Stromal cell of bone marrow (primary cell): ENCODE measurements around the gene GAPDH.
"Not testable (repeated sequence)": the region's sequence is repeated elsewhere in the genome, so short reads cannot be mapped to it uniquely, and the experiment has no call there.

Source experiments
- DNase-seq: peaks from one replicate; pipeline ENCODE4 v3.0.0-alpha.2; 2012; ENCODE audit warnings: low read depth

GAPDH gene

GRCh38 chr12:6533923-6534694 lies at the start of gene GAPDH:
Gene GAPDH (plus strand): TSS chr12:6534517. CDS start chr12:6534833, 316 bp downstream.
- peak; percentile 96 for DNase-seq

- no peak for DNase-seq
Observed at GRCh38 chr12:6488240-6488639, 46.1 kb upstream of the GAPDH start.

GRCh38 chr12:6489449-6489848 lies 44.9 kb upstream of the GAPDH start:
- DNase-seq: no peak

- not testable (repeated sequence) for DNase-seq
Observed at GRCh38 chr12:6490673-6491072, 43.6 kb upstream of the GAPDH start.

- DNase-seq: peak; percentile 92
Observed at GRCh38 chr12:6492838-6493496, 41.4 kb upstream of the GAPDH start, which contains the start of gene MRPL51. Gene MRPL51 (minus strand): TSS chr12:6493262. CDS start chr12:6493136, 126 bp downstream.

GRCh38 chr12:6493497-6494257 lies 40.6 kb upstream of the GAPDH start, which contains the start of gene NCAPD2:
Gene NCAPD2 (plus strand): TSS chr12:6494102. CDS start chr12:6495099, 997 bp downstream.
- peak; percentile 95 for DNase-seq

- DNase-seq: no peak
Observed at GRCh38 chr12:6494258-6494743, 40.0 kb upstream of the GAPDH start.

- no peak for DNase-seq
Observed at GRCh38 chr12:6494968-6495367, 39.3 kb upstream of the GAPDH start.

GRCh38 chr12:6497291-6497690 lies 37.0 kb upstream of the GAPDH start:
- not testable (repeated sequence) for DNase-seq

GRCh38 chr12:6500466-6500865 lies 33.9 kb upstream of the GAPDH start:
- DNase-seq: no peak

GRCh38 chr12:6507102-6507998 lies 27.0 kb upstream of the GAPDH start:
- no peak for DNase-seq

- DNase-seq: no peak
Observed at GRCh38 chr12:6508087-6508486, 26.2 kb upstream of the GAPDH start.

- no peak for DNase-seq
Observed at GRCh38 chr12:6520186-6520585, 14.1 kb upstream of the GAPDH start.

- no peak for DNase-seq
Observed at GRCh38 chr12:6522193-6522592, 12.1 kb upstream of the GAPDH start.

GRCh38 chr12:6523708-6524107 lies 10.6 kb upstream of the GAPDH start:
- DNase-seq: no peak

GRCh38 chr12:6524648-6525047 lies 9.7 kb upstream of the GAPDH start:
- no peak for DNase-seq

- no peak for DNase-seq
Observed at GRCh38 chr12:6526201-6526600, 8.1 kb upstream of the GAPDH start.

- DNase-seq: no peak
Observed at GRCh38 chr12:6526766-6527525, 7.4 kb upstream of the GAPDH start.

- no peak for DNase-seq
Observed at GRCh38 chr12:6527711-6528110, 6.6 kb upstream of the GAPDH start.

- DNase-seq: no peak
Observed at GRCh38 chr12:6528539-6529235, 5.6 kb upstream of the GAPDH start.
